NOMO-1 (cell line): ENCODE measurements around the gene ZFP62.

ENCODE experiments used
- DNase-seq, 2 experiments: peaks; one replicate each; lab custom pipeline; 2025; ENCODE audit not compliant: unreplicated experiment in 2 of 2; lab: John Stamatoyannopoulos, UW

ZFP62 gene

GRCh38 chr5:180869587-180869986 is 8.5 kb upstream of the ZFP62 start:
- no peak for DNase-seq

GRCh38 chr5:180868960-180869359 is 7.9 kb upstream of the ZFP62 start:
- peak; percentile 6 to 65 for DNase-seq

GRCh38 chr5:180866985-180867384 is 5.9 kb upstream of the ZFP62 start:
- DNase-seq: no peak

- no peak for DNase-seq
Measured at GRCh38 chr5:180865981-180866695, 5.1 kb upstream of the ZFP62 start.

GRCh38 chr5:180862645-180863044 is 1.6 kb upstream of the ZFP62 start:
- DNase-seq: no peak

- DNase-seq: peak; percentile 42 to 77
Measured at GRCh38 chr5:180860273-180860886, 696 bp downstream of the ZFP62 start.

GRCh38 chr5:180858586-180858985 is 2.5 kb downstream of the ZFP62 start:
- DNase-seq: no peak

- DNase-seq: no peak
Measured at GRCh38 chr5:180853848-180854176, 7.3 kb downstream of the ZFP62 start.

GRCh38 chr5:180853121-180853847 is 7.8 kb downstream of the ZFP62 start:
- no peak for DNase-seq

GRCh38 chr5:180852495-180852894 is 8.6 kb downstream of the ZFP62 start:
- DNase-seq: no peak

- no peak for DNase-seq
Measured at GRCh38 chr5:180850434-180851078, 10.5 kb downstream of the ZFP62 start.

- no peak for DNase-seq
Measured at GRCh38 chr5:180849827-180850226, 11.2 kb downstream of the ZFP62 start.

GRCh38 chr5:180848878-180849277 is 12.2 kb downstream of the ZFP62 start:
- DNase-seq: no peak

GRCh38 chr5:180848265-180848664 is 12.8 kb downstream of the ZFP62 start:
- DNase-seq: no peak

GRCh38 chr5:180847026-180847425 is 14.1 kb downstream of the ZFP62 start:
- no peak for DNase-seq

GRCh38 chr5:180844858-180845257 is 16.2 kb downstream of the ZFP62 start:
- DNase-seq: no peak

GRCh38 chr5:180844432-180844831 is 16.6 kb downstream of the ZFP62 start:
- DNase-seq: no peak

GRCh38 chr5:180839935-180840334 is 21.1 kb downstream of the ZFP62 start:
- no peak for DNase-seq

GRCh38 chr5:180839227-180839626 is 21.8 kb downstream of the ZFP62 start:
- DNase-seq: no peak

- no peak for DNase-seq
Measured at GRCh38 chr5:180837478-180837877, 23.6 kb downstream of the ZFP62 start.

GRCh38 chr5:180832638-180833068 is 28.4 kb downstream of the ZFP62 start:
- no peak for DNase-seq
